ENCODE results near the gene PRSS3.

Gene PRSS3

DNA sequence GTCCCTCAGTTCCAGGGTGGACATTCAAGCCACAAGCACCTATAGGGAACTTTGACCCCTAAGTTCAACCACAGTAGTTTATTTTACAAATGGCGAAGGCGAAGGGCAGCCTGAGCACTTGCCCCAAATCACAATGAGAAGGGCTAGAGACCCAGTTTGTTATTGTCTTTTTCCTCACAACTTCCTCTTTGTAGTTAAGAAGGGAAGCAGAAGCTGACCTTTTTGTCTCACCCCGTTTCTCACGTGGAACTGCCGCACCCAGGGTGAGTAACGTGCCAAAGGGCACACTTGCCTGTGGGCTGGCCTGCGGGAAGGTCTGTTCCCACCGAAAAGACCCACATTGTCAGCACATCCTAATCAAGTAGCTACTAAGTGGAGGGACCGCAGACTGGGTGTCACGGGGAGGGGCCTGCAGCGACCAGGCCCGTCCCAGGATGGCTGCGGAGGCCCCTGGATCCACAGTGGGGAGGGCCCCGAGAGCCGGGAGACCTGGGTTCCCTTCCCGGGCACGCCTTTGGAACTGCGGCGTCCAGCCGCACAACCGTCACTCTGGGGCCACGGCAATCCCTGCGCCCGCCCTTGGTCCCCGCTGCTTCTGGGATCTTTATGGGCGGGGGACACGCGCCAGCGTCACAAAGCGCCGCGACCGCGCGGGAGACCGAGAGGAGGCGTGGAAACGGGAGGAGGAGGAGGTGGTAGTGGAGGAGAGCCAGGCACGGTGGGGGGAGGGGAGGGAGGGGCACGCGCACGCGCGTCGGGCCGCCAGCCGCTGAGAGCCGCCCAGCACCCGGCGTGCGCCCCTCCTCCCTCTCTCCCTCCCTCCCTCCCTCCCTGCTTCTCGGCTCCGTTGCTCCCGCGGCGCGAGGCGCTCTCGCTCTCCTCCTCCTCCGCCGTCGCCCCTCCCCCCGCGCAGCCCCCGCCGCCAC is 21.2 kb downstream of the PRSS3 start, which contains the start of gene UBE2R2:
UBE2R2 (plus strand) TSS at position 834 of the 926 bp plus-strand sequence. CDS start 598 bp downstream, outside the sequence.
- DNase-seq, result peak; percentile 92 to 98 (median 98)
- peaks cover 28 to 57% (median 42%) of the 10 kb centered on the region in 4 experiments for H3K4me1 ChIP-seq (ENCODE audit: control extremely low read depth in 1 of 4, control insufficient read depth in 4 of 4, insufficient read depth in 4 of 4, low read length in 3 of 4)
- WGBS (ENCODE audit: insufficient coverage), result 9% methylated on average over 20 of the region's 66 CpGs
- POLR2A ChIA-PET, result interaction anchor here (0.6 to 0.9 kb wide), 3 partner anchors 19 to 28 kb away, joined by 3 read pairs; no protein-coding TSS in a partner anchor
- no peaks in the 10 kb centered on the region for H3K36me3 ChIP-seq (ENCODE audit: control insufficient read depth in 4 of 4, insufficient read depth in 4 of 4, low read length in 3 of 4)
- H3K4me3 ChIP-seq (ENCODE audit: control insufficient read depth in 1 of 7, extremely low read depth in 1 of 7, insufficient read depth in 4 of 7, low read depth in 2 of 7, low read length in 6 of 7), result peak within 1 kb of the TSS; percentile 60 to 95 (median 89)
- CTCF ChIA-PET, result interaction anchor here (6.3 to 7.6 kb wide), 2 partner anchors 19 to 37 kb away, joined by 53 to 78 read pairs; no protein-coding TSS in a partner anchor
- no peaks in the 10 kb centered on the region for H3K9me3 ChIP-seq (ENCODE audit: control extremely low read depth in 1 of 5, control insufficient read depth in 4 of 5, insufficient read depth in 2 of 5, low read depth in 1 of 5, low read length in 4 of 5)
- H3K27ac ChIP-seq (ENCODE audit: insufficient read depth in 1 of 2, low read depth in 1 of 2, low read length in 2 of 2, poor library complexity in 1 of 2, severe bottlenecking in 2 of 2), result peak within 1 kb of the TSS; percentile 86 to 89
- no peaks in the 10 kb centered on the region for H3K27me3 ChIP-seq (replicated peaks in 2 of 5; ENCODE audit: control insufficient read depth in 4 of 5, insufficient read depth in 5 of 5, low read length in 4 of 5)

DNA sequence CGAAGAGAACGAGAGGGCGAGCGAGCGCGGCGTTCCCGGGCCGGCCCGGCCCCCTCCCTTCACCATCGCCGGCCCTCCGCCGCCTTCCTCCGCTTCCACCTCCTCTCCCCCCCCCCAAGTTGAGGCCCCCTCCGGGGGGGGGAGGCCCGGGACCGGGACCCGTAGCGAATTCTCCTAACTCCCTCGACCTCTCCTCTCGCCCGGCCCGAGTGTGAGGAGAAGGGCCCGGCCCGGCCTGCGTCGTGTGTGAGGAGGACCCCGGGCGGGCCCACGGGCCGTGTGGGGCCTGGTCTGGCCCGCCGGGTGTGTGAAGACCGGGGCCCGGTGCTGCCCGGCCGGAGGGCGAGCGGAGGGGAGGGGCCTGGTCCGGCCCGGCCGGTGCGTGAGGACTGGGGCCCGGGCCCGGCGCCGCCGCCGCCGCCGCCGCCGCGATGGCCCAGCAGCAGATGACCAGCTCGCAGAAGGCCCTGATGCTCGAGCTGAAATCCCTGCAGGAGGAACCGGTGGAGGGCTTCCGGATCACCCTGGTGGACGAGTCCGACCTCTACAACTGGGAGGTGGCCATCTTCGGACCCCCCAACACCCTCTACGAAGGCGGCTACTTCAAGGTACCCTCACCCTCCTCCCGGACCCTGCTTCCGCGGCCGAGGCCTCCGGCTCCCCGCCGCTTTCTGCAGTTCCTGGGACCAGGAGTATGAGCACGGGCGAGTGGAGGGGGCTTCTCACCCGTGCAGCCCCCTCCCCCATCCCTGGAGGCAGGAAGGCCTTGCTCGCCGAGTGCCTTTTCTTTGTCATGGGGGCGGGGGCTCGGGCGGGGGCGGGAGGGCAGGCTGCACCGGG is 22.2 kb downstream of the PRSS3 start:
- H3K27me3 ChIP-seq (replicated peaks in 2 of 5; ENCODE audit: control insufficient read depth in 4 of 5, insufficient read depth in 5 of 5, low read length in 4 of 5), result no peaks in the 10 kb centered on the region
- DNase-seq, result peak; percentile 71 to 85 (median 81)
- H3K4me3 ChIP-seq (ENCODE audit: control insufficient read depth in 1 of 7, extremely low read depth in 1 of 7, insufficient read depth in 4 of 7, low read depth in 2 of 7, low read length in 6 of 7), result peak overlapping the region; percentile 60 to 95 (median 89)
- WGBS (ENCODE audit: insufficient coverage), result under 1% methylated on average over 61 of the region's 81 CpGs
- POLR2A ChIA-PET, result interaction anchor here (0.6 to 1.0 kb wide), 2 partner anchors 21 to 23 kb away, joined by 3 read pairs; no protein-coding TSS in a partner anchor
- H3K9me3 ChIP-seq (ENCODE audit: control extremely low read depth in 1 of 5, control insufficient read depth in 4 of 5, insufficient read depth in 2 of 5, low read depth in 1 of 5, low read length in 4 of 5), result no peaks in the 10 kb centered on the region
- peaks cover 28 to 57% (median 42%) of the 10 kb centered on the region in 4 experiments for H3K4me1 ChIP-seq (ENCODE audit: control extremely low read depth in 1 of 4, control insufficient read depth in 4 of 4, insufficient read depth in 4 of 4, low read length in 3 of 4)
- CTCF ChIA-PET, result interaction anchor here (1.1 to 1.2 kb wide), 2 partner anchors 32 to 35 kb away, joined by 3 to 6 read pairs; no protein-coding TSS in a partner anchor
- H3K27ac ChIP-seq (ENCODE audit: insufficient read depth in 1 of 2, low read depth in 1 of 2, low read length in 2 of 2, poor library complexity in 1 of 2, severe bottlenecking in 2 of 2), result peak overlapping the region; percentile 86 to 89
- H3K36me3 ChIP-seq (ENCODE audit: control insufficient read depth in 4 of 4, insufficient read depth in 4 of 4, low read length in 3 of 4), result no peaks in the 10 kb centered on the region

DNA sequence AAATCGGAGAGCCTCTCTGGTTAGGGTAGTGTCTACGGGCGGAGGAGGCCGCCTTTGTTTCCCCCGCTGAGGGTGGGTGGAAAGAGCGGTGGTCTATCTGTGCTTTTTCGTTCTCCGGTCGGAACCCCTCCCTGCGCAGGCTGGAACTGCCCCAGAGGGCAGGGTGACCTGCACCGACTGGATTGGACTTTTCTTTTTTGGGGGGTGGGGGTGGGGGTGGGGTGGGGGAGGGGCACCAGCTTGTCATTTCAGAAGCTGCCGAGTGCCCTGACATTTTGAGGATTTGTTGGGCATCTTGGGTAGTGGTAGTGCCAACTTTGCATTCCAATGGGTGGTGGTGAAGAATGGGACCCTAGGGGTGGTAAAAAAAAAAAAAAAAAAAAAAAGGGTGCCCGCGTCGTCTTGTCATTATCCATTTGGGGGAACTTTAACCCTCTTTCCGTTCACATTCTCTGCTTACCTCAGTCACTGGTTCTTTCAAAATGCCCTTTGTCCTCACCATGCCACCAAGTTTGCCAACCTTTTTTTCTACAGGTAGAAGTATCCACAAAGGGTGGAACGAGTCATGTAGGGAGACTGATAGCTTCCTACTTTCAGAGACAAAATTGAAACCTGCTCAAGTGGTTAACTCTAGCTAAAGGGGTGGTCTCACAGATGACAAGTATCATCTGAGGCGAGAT is 22.9 kb downstream of the PRSS3 start:
- H3K4me3 ChIP-seq (ENCODE audit: control insufficient read depth in 1 of 7, extremely low read depth in 1 of 7, insufficient read depth in 4 of 7, low read depth in 2 of 7, low read length in 6 of 7), result peak overlapping the region in 6 of 7 experiments; percentile 84 to 95 (median 89)
- ChIA-PET CTCF (interaction anchor here (1.1 to 1.2 kb wide), 2 partner anchors 31 to 34 kb away, joined by 3 to 6 read pairs; no protein-coding TSS in a partner anchor), POLR2A (interaction anchor here (1.0 kb wide), 1 partner anchor 21 kb away, joined by 3 read pairs; no protein-coding TSS in a partner anchor)
- peak; percentile 27 to 85 (median 80) for DNase-seq
- H3K27ac ChIP-seq (ENCODE audit: insufficient read depth in 1 of 2, low read depth in 1 of 2, low read length in 2 of 2, poor library complexity in 1 of 2, severe bottlenecking in 2 of 2), result peak overlapping the region; percentile 86 to 89
- no peaks in the 10 kb centered on the region for H3K27me3 ChIP-seq (replicated peaks in 2 of 5; ENCODE audit: control insufficient read depth in 4 of 5, insufficient read depth in 5 of 5, low read length in 4 of 5)
- H3K9me3 ChIP-seq (ENCODE audit: control extremely low read depth in 1 of 5, control insufficient read depth in 4 of 5, insufficient read depth in 2 of 5, low read depth in 1 of 5, low read length in 4 of 5), result no peaks in the 10 kb centered on the region
- H3K4me1 ChIP-seq (ENCODE audit: control extremely low read depth in 1 of 4, control insufficient read depth in 4 of 4, insufficient read depth in 4 of 4, low read length in 3 of 4), result peaks cover 28 to 57% (median 42%) of the 10 kb centered on the region in 4 experiments
- H3K36me3 ChIP-seq (ENCODE audit: control insufficient read depth in 4 of 4, insufficient read depth in 4 of 4, low read length in 3 of 4), result no peaks in the 10 kb centered on the region
- 0% methylated on average over 3 of the region's 18 CpGs for WGBS (ENCODE audit: insufficient coverage)

DNA sequence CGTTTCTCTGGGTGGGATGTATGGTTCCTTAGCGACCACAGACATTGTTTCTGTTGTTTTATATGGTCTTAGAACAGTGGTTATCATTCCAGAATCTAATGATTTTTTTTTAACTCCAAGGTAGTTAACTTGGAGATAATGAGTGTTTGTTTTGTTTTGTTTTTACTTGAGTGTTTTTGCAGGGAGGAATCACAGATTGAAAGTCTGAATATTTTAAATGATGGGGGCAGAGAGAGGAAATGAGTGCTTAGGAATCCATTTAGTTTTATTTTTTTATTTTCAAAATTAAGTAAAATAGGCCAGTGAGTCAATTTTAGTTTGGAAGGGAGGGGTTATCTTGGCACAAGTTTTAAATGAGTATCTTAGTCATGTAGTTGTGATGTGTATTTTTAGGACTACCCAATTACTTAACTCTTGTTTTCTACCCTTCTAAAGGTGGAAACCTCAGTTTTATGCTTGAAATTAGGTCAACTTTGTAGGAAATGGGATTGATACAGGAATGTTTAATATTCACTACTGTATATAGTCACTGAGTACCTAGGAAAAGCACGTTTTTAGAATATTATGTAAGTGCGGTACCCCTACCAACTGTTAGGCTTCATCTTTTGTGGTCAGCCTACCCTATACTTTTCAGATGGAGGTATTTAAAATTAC is 23.6 kb downstream of the PRSS3 start:
- Histone ChIP-seq H3K4me3 (ENCODE audit: control insufficient read depth in 1 of 7, extremely low read depth in 1 of 7, insufficient read depth in 4 of 7, low read depth in 2 of 7, low read length in 6 of 7) (peak overlapping the region in 6 of 7 experiments; percentile 84 to 95 (median 89)), H3K4me1 (ENCODE audit: control extremely low read depth in 1 of 4, control insufficient read depth in 4 of 4, insufficient read depth in 4 of 4, low read length in 3 of 4) (peaks cover 26 to 52% (median 40%) of the 10 kb centered on the region in 4 experiments), H3K27ac (ENCODE audit: insufficient read depth in 1 of 2, low read depth in 1 of 2, low read length in 2 of 2, poor library complexity in 1 of 2, severe bottlenecking in 2 of 2) (peak overlapping the region; percentile 71 to 89), H3K9me3 (ENCODE audit: control extremely low read depth in 1 of 5, control insufficient read depth in 4 of 5, insufficient read depth in 2 of 5, low read depth in 1 of 5, low read length in 4 of 5) (no peaks in the 10 kb centered on the region), H3K36me3 (ENCODE audit: control insufficient read depth in 4 of 4, insufficient read depth in 4 of 4, low read length in 3 of 4) (peaks cover 0 to 4% (median 0%) of the 10 kb centered on the region in 4 experiments), H3K27me3 (replicated peaks in 2 of 5; ENCODE audit: control insufficient read depth in 4 of 5, insufficient read depth in 5 of 5, low read length in 4 of 5) (no peaks in the 10 kb centered on the region)
- no peak for DNase-seq
- CTCF ChIA-PET, result no interaction called here
- POLR2A ChIA-PET, result no interaction called here
- 0% methylated on average over 1 of the region's 4 CpGs for WGBS (ENCODE audit: insufficient coverage)

DNA sequence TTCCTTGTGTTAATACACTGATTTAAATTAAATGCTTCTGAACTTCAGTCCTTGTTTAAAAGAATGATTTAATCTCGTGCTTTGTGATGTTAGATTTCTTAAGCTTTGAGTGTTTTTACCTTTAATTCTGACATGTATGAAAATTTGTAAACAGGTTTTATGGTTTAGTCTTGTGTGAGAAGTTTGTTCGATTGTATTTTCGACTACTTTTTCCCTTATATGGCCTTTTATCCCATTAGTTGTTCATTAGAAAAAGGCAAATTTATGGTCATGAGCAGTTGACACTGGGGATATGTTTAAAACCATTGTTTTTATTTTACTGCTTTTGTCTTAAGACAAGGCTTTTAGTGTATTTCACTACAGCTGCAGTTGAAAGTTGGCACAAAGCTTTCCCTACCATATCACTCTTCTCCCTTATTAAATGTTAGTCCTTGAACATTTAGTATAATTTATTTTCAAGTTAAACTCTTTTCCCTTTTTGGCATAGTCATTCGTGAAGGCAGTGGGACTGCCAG is 24.9 kb downstream of the PRSS3 start:
- POLR2A ChIA-PET, result no interaction called here
- no peak overlapping the region for H3K27ac ChIP-seq (ENCODE audit: insufficient read depth in 1 of 2, low read depth in 1 of 2, low read length in 2 of 2, poor library complexity in 1 of 2, severe bottlenecking in 2 of 2)
- CTCF ChIA-PET, result interaction anchor here (1.0 to 2.1 kb wide), 2 partner anchors 8 to 18 kb away, joined by 3 to 6 read pairs; no protein-coding TSS in a partner anchor
- H3K4me3 ChIP-seq (ENCODE audit: control insufficient read depth in 1 of 7, extremely low read depth in 1 of 7, insufficient read depth in 4 of 7, low read depth in 2 of 7, low read length in 6 of 7), result peak overlapping the region in 1 of 7 experiments; percentile 23
- H3K27me3 ChIP-seq (replicated peaks in 2 of 5; ENCODE audit: control insufficient read depth in 4 of 5, insufficient read depth in 5 of 5, low read length in 4 of 5), result no peaks in the 10 kb centered on the region
- H3K9me3 ChIP-seq (ENCODE audit: control extremely low read depth in 1 of 5, control insufficient read depth in 4 of 5, insufficient read depth in 2 of 5, low read depth in 1 of 5, low read length in 4 of 5), result no peaks in the 10 kb centered on the region
- WGBS (ENCODE audit: insufficient coverage), result 78% methylated on average over 1 of the region's 4 CpGs
- peaks cover 17 to 39% (median 28%) of the 10 kb centered on the region in 4 experiments for H3K4me1 ChIP-seq (ENCODE audit: control extremely low read depth in 1 of 4, control insufficient read depth in 4 of 4, insufficient read depth in 4 of 4, low read length in 3 of 4)
- no peak for DNase-seq
- H3K36me3 ChIP-seq (ENCODE audit: control insufficient read depth in 4 of 4, insufficient read depth in 4 of 4, low read length in 3 of 4), result peaks cover 0 to 4% (median 0%) of the 10 kb centered on the region in 4 experiments

DNA sequence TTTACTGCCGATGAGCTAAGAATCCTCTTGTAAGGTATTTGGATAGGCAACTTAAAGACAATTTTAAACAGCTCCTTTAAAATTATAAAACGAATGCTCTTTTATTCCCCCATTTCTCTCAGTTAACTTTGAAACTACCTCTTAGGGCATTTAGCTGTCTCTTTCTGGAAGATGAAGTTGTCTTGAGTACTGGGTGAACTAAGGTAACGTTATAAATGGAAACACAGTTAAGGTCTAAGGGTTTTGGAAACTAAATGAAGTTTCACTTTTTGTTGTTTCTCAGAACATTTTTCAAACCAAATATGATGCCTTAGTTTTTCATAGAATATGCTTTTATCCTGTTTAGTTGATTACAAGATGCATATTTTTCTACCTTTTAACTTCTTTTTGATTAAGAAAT is 28.4 kb downstream of the PRSS3 start:
- ChIA-PET CTCF (interaction anchor here (2.8 kb wide), 1 partner anchor 14 kb away, joined by 7 read pairs; no protein-coding TSS in a partner anchor), POLR2A (no interaction called here)
- no peaks in the 10 kb centered on the region for H3K9me3 ChIP-seq (ENCODE audit: control extremely low read depth in 1 of 5, control insufficient read depth in 4 of 5, insufficient read depth in 2 of 5, low read depth in 1 of 5, low read length in 4 of 5)
- no CpG with 5 or more reads among the region's 3 CpGs for WGBS (ENCODE audit: insufficient coverage)
- H3K36me3 ChIP-seq (ENCODE audit: control insufficient read depth in 4 of 4, insufficient read depth in 4 of 4, low read length in 3 of 4), result peaks cover 0 to 4% (median 0%) of the 10 kb centered on the region in 4 experiments
- no peak overlapping the region for H3K4me3 ChIP-seq (ENCODE audit: control insufficient read depth in 1 of 7, extremely low read depth in 1 of 7, insufficient read depth in 4 of 7, low read depth in 2 of 7, low read length in 6 of 7)
- peaks cover 5 to 23% (median 16%) of the 10 kb centered on the region in 4 experiments for H3K4me1 ChIP-seq (ENCODE audit: control extremely low read depth in 1 of 4, control insufficient read depth in 4 of 4, insufficient read depth in 4 of 4, low read length in 3 of 4)
- no peaks in the 10 kb centered on the region for H3K27me3 ChIP-seq (replicated peaks in 2 of 5; ENCODE audit: control insufficient read depth in 4 of 5, insufficient read depth in 5 of 5, low read length in 4 of 5)
- no peak overlapping the region for H3K27ac ChIP-seq (ENCODE audit: insufficient read depth in 1 of 2, low read depth in 1 of 2, low read length in 2 of 2, poor library complexity in 1 of 2, severe bottlenecking in 2 of 2)
- DNase-seq, result no peak
